Mammary epithelial cell (primary cell): Measurements from ENCODE around the gene LDAH.

Source experiments
- EZH2 ChIP-seq: IDR thresholded peaks from 2 replicates; pipeline ENCODE4 v1.6.1; 2012; ENCODE audit warnings: low read length, inconsistent platforms, borderline replicate concordance
- TF ChIP-seq, protein P1 (sequence below), 2 donors: IDR thresholded peaks in 1 of 2; conservative IDR thresholded peaks in 1 of 2; 2 replicates each; pipeline ENCODE4 v1.5.1; 2011 to 2012; ENCODE audit warnings: inconsistent platforms in 2 of 2, low read length in 2 of 2, mild to moderate bottlenecking in 2 of 2, control low read depth in 1 of 2, low read depth in 1 of 2; ENCODE audit not compliant: insufficient read depth in 1 of 2; ENCODE audit errors: extremely low read depth in 1 of 2

DNA sequence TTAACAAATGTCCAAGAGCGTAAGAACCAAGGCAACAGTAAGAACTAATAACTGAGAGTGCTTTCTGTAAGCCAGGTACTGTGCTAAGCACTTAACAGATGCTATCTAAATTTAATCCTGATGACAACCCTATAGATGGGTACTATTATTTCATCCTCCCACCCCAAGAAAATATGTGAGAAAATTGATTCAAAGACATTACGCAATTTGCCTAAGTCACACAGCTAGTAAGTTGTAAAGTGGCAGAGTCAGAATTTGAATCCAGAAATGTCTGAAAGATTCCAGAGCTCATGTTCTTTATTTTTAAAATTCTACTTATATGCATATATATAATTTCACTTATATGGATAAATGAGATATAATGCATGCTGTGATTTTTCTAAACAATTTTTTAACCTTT, 10.1 kb downstream of the LDAH start:
- TF ChIP-seq, protein P1, sequence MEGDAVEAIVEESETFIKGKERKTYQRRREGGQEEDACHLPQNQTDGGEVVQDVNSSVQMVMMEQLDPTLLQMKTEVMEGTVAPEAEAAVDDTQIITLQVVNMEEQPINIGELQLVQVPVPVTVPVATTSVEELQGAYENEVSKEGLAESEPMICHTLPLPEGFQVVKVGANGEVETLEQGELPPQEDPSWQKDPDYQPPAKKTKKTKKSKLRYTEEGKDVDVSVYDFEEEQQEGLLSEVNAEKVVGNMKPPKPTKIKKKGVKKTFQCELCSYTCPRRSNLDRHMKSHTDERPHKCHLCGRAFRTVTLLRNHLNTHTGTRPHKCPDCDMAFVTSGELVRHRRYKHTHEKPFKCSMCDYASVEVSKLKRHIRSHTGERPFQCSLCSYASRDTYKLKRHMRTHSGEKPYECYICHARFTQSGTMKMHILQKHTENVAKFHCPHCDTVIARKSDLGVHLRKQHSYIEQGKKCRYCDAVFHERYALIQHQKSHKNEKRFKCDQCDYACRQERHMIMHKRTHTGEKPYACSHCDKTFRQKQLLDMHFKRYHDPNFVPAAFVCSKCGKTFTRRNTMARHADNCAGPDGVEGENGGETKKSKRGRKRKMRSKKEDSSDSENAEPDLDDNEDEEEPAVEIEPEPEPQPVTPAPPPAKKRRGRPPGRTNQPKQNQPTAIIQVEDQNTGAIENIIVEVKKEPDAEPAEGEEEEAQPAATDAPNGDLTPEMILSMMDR (conservative IDR thresholded peaks at IDR 0.05 in 1 of 2, IDR thresholded peaks at IDR 0.05 in 1 of 2; ENCODE audit: extremely low read depth in 1 of 2, insufficient read depth in 1 of 2, low read depth in 1 of 2, low read length in 2 of 2): no peak
- no peak for TF ChIP-seq EZH2
